Measurements from ENCODE around the gene ERG. TPM values are rescaled to one million over a fixed set of nuclear protein-coding genes. Genes with fewer than 3 reads are reported as not detected.

Gene ERG
- polyA plus RNA-seq, 2 of the 4 experiments (the other 2 are of a cell fraction): not detected

GRCh38 chr21:38340131-38340530 lies 158.1 kb downstream of the ERG start (continued):
- no peak for TF ChIP-seq MYC (IDR thresholded peaks at IDR 0.05; ENCODE audit: borderline replicate concordance, low read length)
- TF ChIP-seq ELK1 (IDR thresholded peaks at IDR 0.05; ENCODE audit: low read depth, low read length): no peak
- no peak for TF ChIP-seq ZC3H11A (IDR thresholded peaks at IDR 0.05)
- TF ChIP-seq POLR2AphosphoS2 (conservative IDR thresholded peaks at IDR 0.05; ENCODE audit: low read length): no peak
- TF ChIP-seq, protein P1, sequence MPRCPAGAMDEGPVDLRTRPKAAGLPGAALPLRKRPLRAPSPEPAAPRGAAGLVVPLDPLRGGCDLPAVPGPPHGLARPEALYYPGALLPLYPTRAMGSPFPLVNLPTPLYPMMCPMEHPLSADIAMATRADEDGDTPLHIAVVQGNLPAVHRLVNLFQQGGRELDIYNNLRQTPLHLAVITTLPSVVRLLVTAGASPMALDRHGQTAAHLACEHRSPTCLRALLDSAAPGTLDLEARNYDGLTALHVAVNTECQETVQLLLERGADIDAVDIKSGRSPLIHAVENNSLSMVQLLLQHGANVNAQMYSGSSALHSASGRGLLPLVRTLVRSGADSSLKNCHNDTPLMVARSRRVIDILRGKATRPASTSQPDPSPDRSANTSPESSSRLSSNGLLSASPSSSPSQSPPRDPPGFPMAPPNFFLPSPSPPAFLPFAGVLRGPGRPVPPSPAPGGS (IDR thresholded peaks at IDR 0.05): no peak

GRCh38 chr21:38337793-38338192 lies 160.5 kb downstream of the ERG start:
- CTCF ChIA-PET: no interaction called here

DNA sequence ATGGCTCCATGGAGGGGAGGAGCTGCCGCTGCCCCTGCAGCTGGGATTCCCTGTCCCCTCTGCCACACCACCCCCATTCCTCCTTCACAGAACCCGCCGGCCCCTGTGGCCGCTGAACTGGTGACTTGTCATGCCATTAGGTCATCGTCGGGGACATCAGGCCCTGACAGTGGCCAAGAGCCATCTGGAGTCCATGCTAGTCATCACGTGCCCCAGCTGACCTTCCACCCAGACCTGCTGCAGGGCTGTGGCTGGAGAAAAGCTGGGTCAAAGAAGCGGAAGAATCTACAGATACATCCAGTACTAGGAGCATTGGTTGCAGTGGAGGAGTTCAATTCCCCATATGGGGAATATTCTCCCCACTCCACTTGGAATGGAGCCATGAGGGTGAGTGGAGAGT lies 163.4 kb downstream of the ERG start:
- Histone ChIP-seq H3K27ac (no peak overlapping the region), H3K9me3 (no peaks in the 10 kb centered on the region), H3K4me1 (no peaks in the 10 kb centered on the region), H3K4me2 (no peak overlapping the region), H3K4me3 (no peak overlapping the region)
- POLR2A ChIA-PET: no interaction called here
- WGBS (ENCODE audit: missing lambda C conversion rate): 82% methylated on average over 7 of the region's 8 CpGs
- no peak for ATAC-seq
- DNase-seq (ENCODE audit: low read depth in 1 of 2, low spot score in 1 of 2): no peak
- FAIRE-seq: no peak
- CTCF ChIA-PET: interaction anchor here (1.4 kb wide), 2 partner anchors 17 to 21 kb away, joined by 4 to 5 read pairs; no protein-coding TSS in a partner anchor
- TF ChIP-seq ZC3H11A (IDR thresholded peaks at IDR 0.05): no peak
- no peak for TF ChIP-seq ZSCAN20 (CRISPR knock-in tag; IDR thresholded peaks at IDR 0.05)
- TF ChIP-seq JUN (IDR thresholded peaks at IDR 0.05): no peak
- TF ChIP-seq, protein P2, sequence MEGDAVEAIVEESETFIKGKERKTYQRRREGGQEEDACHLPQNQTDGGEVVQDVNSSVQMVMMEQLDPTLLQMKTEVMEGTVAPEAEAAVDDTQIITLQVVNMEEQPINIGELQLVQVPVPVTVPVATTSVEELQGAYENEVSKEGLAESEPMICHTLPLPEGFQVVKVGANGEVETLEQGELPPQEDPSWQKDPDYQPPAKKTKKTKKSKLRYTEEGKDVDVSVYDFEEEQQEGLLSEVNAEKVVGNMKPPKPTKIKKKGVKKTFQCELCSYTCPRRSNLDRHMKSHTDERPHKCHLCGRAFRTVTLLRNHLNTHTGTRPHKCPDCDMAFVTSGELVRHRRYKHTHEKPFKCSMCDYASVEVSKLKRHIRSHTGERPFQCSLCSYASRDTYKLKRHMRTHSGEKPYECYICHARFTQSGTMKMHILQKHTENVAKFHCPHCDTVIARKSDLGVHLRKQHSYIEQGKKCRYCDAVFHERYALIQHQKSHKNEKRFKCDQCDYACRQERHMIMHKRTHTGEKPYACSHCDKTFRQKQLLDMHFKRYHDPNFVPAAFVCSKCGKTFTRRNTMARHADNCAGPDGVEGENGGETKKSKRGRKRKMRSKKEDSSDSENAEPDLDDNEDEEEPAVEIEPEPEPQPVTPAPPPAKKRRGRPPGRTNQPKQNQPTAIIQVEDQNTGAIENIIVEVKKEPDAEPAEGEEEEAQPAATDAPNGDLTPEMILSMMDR (IDR thresholded peaks at IDR 0.05): no peak
- no peak for TF ChIP-seq HEYL (CRISPR knock-in tag; IDR thresholded peaks at IDR 0.05)
- no peak for TF ChIP-seq CBX2 (IDR thresholded peaks at IDR 0.05; ENCODE audit: borderline replicate concordance, low read depth)
- no peak for TF ChIP-seq GATA3 (IDR thresholded peaks at IDR 0.05; ENCODE audit: borderline replicate concordance)
- no peak for TF ChIP-seq ESRRA (IDR thresholded peaks at IDR 0.05; ENCODE audit: borderline replicate concordance, low read length)
- no peak for TF ChIP-seq FOXS1 (CRISPR knock-in tag; IDR thresholded peaks at IDR 0.05)
- no peak for TF ChIP-seq HOXA7 (CRISPR knock-in tag; IDR thresholded peaks at IDR 0.05)
- TF ChIP-seq ZFP36 (IDR thresholded peaks at IDR 0.05; ENCODE audit: borderline replicate concordance, partially characterized antibody): no peak
- no peak for TF ChIP-seq ZNF302 (CRISPR knock-in tag; IDR thresholded peaks at IDR 0.05)

More at GRCh38 chr21:38337793-38338192, 160.5 kb downstream of the ERG start:
- Histone ChIP-seq H3K4me2 (no peak overlapping the region), H3K27ac (no peak overlapping the region), H3K4me3 (no peak overlapping the region), H3K9me3 (no peaks in the 10 kb centered on the region), H3K4me1 (peaks cover 11% of the 10 kb centered on the region)
- POLR2A ChIA-PET: no interaction called here
- DNase-seq (ENCODE audit: low read depth in 1 of 2, low spot score in 1 of 2) (no peak), ATAC-seq (no peak), FAIRE-seq (no peak)
- 92% methylated on average over 5 of the region's 5 CpGs for WGBS (ENCODE audit: missing lambda C conversion rate)
- TF ChIP-seq, protein P2 (IDR thresholded peaks at IDR 0.05): no peak
- TF ChIP-seq CHD4 (IDR thresholded peaks at IDR 0.05; ENCODE audit: borderline replicate concordance) (no peak), POLR2A (IDR thresholded peaks at IDR 0.05; ENCODE audit: low read length) (no peak), KDM1A (IDR thresholded peaks at IDR 0.05; ENCODE audit: low read depth) (no peak), ZFP36 (IDR thresholded peaks at IDR 0.05; ENCODE audit: borderline replicate concordance, partially characterized antibody) (no peak), HDAC2 (IDR thresholded peaks at IDR 0.05) (no peak), GATA3 (IDR thresholded peaks at IDR 0.05; ENCODE audit: borderline replicate concordance) (no peak), CBX8 (IDR thresholded peaks at IDR 0.05) (no peak), TFCP2L1 (CRISPR knock-in tag; IDR thresholded peaks at IDR 0.05) (no peak), ZSCAN20 (CRISPR knock-in tag; IDR thresholded peaks at IDR 0.05) (no peak), EHMT2 (IDR thresholded peaks at IDR 0.05; ENCODE audit: low read depth) (no peak), JUNB (IDR thresholded peaks at IDR 0.05) (no peak), ELK1 (IDR thresholded peaks at IDR 0.05; ENCODE audit: low read depth, low read length) (no peak), USF2 (IDR thresholded peaks at IDR 0.05) (no peak), HOXA7 (CRISPR knock-in tag; IDR thresholded peaks at IDR 0.05) (no peak)
- TF ChIP-seq, protein P3, sequence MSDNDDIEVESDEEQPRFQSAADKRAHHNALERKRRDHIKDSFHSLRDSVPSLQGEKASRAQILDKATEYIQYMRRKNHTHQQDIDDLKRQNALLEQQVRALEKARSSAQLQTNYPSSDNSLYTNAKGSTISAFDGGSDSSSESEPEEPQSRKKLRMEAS (IDR thresholded peaks at IDR 0.05): no peak

Data from A549 (cell line).